Osteocyte (in vitro differentiated cells): ENCODE data around the gene CAP2. TPM values are rescaled to one million over a fixed set of nuclear protein-coding genes. Genes with fewer than 3 reads are reported as not detected.
A peak's percentile ranks its signal among the peaks of the same experiment; 100 is the strongest.
"Not testable (repeated sequence)": the region's sequence is repeated elsewhere in the genome, so short reads cannot be mapped to it uniquely, and the experiment has no call there.

Source experiments
- DNase-seq: peaks from one replicate; pipeline ENCODE4 v3.0.0; 2021; ENCODE audit warnings: mixed read lengths; ENCODE audit not compliant: unreplicated experiment; ENCODE audit errors: extremely low spot score
- H3K27ac Mint-ChIP-seq: one replicate; pipeline ENCODE4 v1.8.0; 2021; ENCODE audit warnings: mild to moderate bottlenecking, mixed read lengths; ENCODE audit not compliant: unreplicated experiment
- H3K27me3 Mint-ChIP-seq: one replicate; pipeline ENCODE4 v1.8.0; 2021; ENCODE audit warnings: mixed read lengths; ENCODE audit not compliant: unreplicated experiment
- H3K36me3 Mint-ChIP-seq: one replicate; pipeline ENCODE4 v1.8.0; 2021; ENCODE audit warnings: mixed read lengths; ENCODE audit not compliant: unreplicated experiment
- H3K4me1 Mint-ChIP-seq: one replicate; pipeline ENCODE4 v1.8.0; 2021; ENCODE audit warnings: mixed read lengths; ENCODE audit not compliant: unreplicated experiment
- H3K4me3 Mint-ChIP-seq: one replicate; pipeline ENCODE4 v1.8.0; 2021; ENCODE audit warnings: mild to moderate bottlenecking, moderate library complexity, mixed read lengths; ENCODE audit not compliant: unreplicated experiment
- H3K9me3 Mint-ChIP-seq: one replicate; pipeline ENCODE4 v1.8.0; 2021; ENCODE audit warnings: mixed read lengths; ENCODE audit not compliant: unreplicated experiment
- total RNA-seq: library from RNA; stranded (reverse); gene quantifications from 2 replicates; pipeline ENCODE4 v1.2.1, GENCODE V29; 2021
- TF ChIP-seq, protein P1 (sequence below): fragments of 200-600 bp; sonication (generic); IDR thresholded peaks from 2 replicates; pipeline ENCODE4 v1.5.0; 2021; ENCODE audit warnings: antibody characterized with exemption, mild to moderate bottlenecking, moderate library complexity

CAP2 gene
- total RNA-seq, 1 donor from 2014 or later, result 71.8 TPM

DNA sequence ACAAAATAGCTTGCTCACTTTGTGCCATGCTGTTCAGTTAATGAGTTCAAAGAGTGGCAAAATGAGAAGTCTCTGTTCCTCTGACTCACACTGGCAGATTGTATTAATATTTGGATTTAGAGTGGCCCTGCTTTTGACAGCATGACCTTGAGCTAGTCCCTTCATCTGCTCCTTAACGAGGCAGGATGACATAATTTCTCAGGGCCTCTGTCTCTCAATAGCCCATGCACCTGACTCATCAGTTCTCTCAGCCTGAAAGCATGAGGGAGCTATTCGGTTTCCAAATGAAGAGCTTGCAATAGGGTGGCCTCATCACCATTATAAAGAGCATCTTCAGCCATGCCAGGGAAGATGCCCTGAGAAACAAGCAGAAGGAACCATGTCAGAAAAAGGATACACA, 38.2 kb downstream of the CAP2 start:
- peaks cover 16% of the 10 kb centered on the region for H3K4me1 Mint-ChIP-seq
- H3K27ac Mint-ChIP-seq, result peak overlapping the region; percentile 28
- H3K27me3 Mint-ChIP-seq, result no peaks in the 10 kb centered on the region
- no peak overlapping the region for H3K4me3 Mint-ChIP-seq
- TF ChIP-seq, protein P1, sequence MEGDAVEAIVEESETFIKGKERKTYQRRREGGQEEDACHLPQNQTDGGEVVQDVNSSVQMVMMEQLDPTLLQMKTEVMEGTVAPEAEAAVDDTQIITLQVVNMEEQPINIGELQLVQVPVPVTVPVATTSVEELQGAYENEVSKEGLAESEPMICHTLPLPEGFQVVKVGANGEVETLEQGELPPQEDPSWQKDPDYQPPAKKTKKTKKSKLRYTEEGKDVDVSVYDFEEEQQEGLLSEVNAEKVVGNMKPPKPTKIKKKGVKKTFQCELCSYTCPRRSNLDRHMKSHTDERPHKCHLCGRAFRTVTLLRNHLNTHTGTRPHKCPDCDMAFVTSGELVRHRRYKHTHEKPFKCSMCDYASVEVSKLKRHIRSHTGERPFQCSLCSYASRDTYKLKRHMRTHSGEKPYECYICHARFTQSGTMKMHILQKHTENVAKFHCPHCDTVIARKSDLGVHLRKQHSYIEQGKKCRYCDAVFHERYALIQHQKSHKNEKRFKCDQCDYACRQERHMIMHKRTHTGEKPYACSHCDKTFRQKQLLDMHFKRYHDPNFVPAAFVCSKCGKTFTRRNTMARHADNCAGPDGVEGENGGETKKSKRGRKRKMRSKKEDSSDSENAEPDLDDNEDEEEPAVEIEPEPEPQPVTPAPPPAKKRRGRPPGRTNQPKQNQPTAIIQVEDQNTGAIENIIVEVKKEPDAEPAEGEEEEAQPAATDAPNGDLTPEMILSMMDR, result no peak
- H3K36me3 Mint-ChIP-seq, result peaks cover 54% of the 10 kb centered on the region
- no peaks in the 10 kb centered on the region for H3K9me3 Mint-ChIP-seq
- no peak for DNase-seq

DNA sequence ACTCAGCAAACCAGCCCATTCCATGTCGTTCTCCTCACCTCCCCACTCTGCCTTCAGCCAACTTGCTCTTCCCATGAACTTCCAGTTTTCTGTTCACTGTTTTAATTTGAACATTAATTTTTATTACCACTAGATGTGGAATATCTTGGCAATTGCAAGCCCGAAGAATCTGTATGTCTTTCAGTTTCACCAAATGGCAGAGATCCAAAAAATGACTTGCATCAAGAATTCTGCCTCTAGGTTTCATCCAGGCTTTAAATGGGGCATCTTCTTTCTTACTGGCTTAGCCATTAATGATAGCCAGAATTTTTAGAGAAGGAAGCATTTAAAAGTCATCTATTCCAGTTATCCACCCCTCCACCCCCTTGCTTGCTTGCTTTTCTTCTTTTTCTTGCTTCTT, 39.0 kb downstream of the CAP2 start:
- H3K36me3 Mint-ChIP-seq, result peaks cover 49% of the 10 kb centered on the region
- TF ChIP-seq, protein P1, result no peak
- H3K4me3 Mint-ChIP-seq, result no peak overlapping the region
- no peak for DNase-seq
- H3K9me3 Mint-ChIP-seq, result no peaks in the 10 kb centered on the region
- peak overlapping the region; percentile 19 for H3K27ac Mint-ChIP-seq
- no peaks in the 10 kb centered on the region for H3K27me3 Mint-ChIP-seq
- H3K4me1 Mint-ChIP-seq, result peaks cover 17% of the 10 kb centered on the region

DNA sequence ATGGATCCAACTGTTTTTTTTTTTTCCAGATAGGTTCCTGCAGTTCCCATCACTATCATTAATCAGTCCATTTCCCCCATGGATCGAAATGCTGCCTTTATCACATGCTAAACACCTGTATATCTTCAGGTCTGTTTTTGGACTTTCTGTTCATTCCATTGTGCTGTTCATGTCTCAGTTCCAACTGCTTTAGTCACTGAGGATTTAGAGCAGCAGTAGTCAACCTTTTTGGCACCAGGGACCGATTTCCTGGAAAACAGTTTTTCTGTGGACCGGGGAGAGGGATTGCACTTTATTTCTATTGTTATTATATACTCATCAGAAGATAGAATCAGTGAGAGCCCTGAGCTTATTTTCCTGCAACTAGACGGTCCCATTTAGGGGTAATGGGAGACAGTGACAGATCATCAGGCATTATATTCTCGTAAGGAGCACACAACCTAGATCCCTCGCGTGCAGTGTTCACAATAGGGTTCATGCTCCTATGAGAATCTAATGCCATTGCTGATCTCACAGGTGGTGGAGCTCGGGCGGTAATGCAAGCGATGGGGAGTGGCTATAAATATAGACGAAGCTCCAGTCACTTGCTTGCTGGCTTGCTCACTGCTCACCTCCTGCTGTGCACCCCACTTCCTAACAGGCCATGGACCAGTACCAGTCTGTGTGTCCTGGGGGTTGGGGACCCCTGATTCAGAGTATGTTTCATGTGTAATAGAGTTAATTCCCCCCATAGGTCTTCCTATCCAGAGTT, 46.0 kb downstream of the CAP2 start:
- Mint-ChIP-seq H3K27me3 (no peaks in the 10 kb centered on the region), H3K4me1 (peaks cover 8% of the 10 kb centered on the region), H3K36me3 (peaks cover 27% of the 10 kb centered on the region), H3K27ac (no peak overlapping the region), H3K9me3 (no peaks in the 10 kb centered on the region), H3K4me3 (no peak overlapping the region)
- DNase-seq, result no peak
- TF ChIP-seq, protein P1, result no peak

DNA sequence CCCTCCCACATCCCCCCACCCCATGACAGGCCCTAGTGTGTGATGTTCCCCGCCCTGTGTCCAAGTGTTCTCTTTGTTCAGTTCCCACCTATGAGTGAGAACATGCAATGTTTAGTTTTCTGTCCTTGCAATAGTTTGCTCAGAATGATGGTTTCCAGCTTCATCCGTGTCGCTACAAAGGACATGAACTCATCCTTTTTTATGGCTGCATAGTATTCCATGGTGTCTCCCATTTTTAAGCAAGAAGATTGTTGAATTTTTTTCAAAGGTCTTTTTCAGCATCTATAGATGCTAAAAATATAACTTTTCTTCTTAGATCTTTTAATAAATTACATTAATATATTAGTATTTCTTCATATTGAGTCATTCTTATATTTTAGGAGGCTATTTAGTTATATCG, 47.4 kb downstream of the CAP2 start:
- not testable (repeated sequence) for H3K27me3 Mint-ChIP-seq, H3K9me3 Mint-ChIP-seq, H3K27ac Mint-ChIP-seq, DNase-seq, H3K4me3 Mint-ChIP-seq
- Mint-ChIP-seq H3K36me3 (peaks cover 29% of the 10 kb centered on the region), H3K4me1 (peaks cover 12% of the 10 kb centered on the region)

DNA sequence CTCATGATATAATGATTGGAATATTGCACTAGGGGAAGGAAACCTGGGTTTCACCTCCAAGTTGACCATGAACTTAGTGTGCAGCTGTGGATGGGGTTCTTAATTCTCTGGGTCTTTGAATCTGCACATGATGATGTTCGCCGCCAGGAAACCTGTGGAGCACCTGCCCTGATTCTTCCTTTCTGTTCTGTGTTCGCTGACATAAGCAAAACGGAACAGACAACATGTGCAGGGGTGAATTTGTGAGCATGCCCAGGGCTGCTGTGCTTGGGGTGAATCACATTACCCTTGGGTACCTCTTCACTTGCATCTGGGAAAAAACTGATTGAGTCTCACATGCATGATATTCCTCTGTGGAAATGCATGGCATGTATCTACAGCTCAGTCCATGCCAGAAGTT, 48.8 kb downstream of the CAP2 start:
- TF ChIP-seq, protein P1, result no peak
- H3K36me3 Mint-ChIP-seq, result peaks cover 24% of the 10 kb centered on the region
- no peaks in the 10 kb centered on the region for H3K27me3 Mint-ChIP-seq
- DNase-seq, result no peak
- H3K27ac Mint-ChIP-seq, result no peak overlapping the region
- H3K4me3 Mint-ChIP-seq, result no peak overlapping the region
- no peaks in the 10 kb centered on the region for H3K9me3 Mint-ChIP-seq
- peaks cover 18% of the 10 kb centered on the region for H3K4me1 Mint-ChIP-seq
